K562 (cell line): ENCODE data around the gene KSR2. TPM values are rescaled to one million over a fixed set of nuclear protein-coding genes. Genes with fewer than 3 reads are reported as not detected.

Experiments
- CEBPB ChIP-seq: fragments of 450-650 bp; IDR thresholded peaks from 2 replicates; pipeline ENCODE4 v1.6.1; 2016; ENCODE audit warnings: missing genetic modification characterization, missing compliant biosample characterization
- PCBP1 ChIP-seq: fragments of 200-400 bp; formaldehyde crosslinking; IDR thresholded peaks from 2 replicates; pipeline ENCODE4 v1.6.1; 2018; ENCODE audit warnings: mild to moderate bottlenecking, low read depth, low read length; ENCODE audit not compliant: poor library complexity, severe bottlenecking
- PTTG1 ChIP-seq: fragments of 450-650 bp; IDR thresholded peaks from 2 replicates; pipeline ENCODE4 v1.6.1; 2016; ENCODE audit warnings: low read depth, mild to moderate bottlenecking, missing genetic modification characterization, missing compliant biosample characterization
- XRCC5 ChIP-seq: fragments of 200-400 bp; formaldehyde crosslinking; IDR thresholded peaks from 2 replicates; pipeline ENCODE4 v1.6.1; 2017; ENCODE audit warnings: low read depth, mild to moderate bottlenecking, low read length
- polyA plus RNA-seq, 8 experiments: library from polyadenylated mRNA; depleted of rRNA in 4 of 8; stranded (reverse) in 5 of 8; unstranded in 3 of 8; fragments of >200 nt; fragmentation: Nextera tagmentation in 2 of 8; fragmentation: Illumina TruSeq in 1 of 8; extraction: Ambion mirVana in 2 of 8; extraction: Trizol in 1 of 8; gene quantifications; 2 replicates each; pipeline versions ENCODE4 v1.2.1 to v1.2.3, GENCODE V29; 2011 to 2014; ENCODE audit warnings: inconsistent platforms in 1 of 8, missing spikeins in 1 of 8
- total RNA-seq, 7 experiments: library from RNA; depleted of rRNA in 6 of 7; stranded (reverse); fragments of >200 nt in 6 of 7; fragmentation: Illumina TruSeq in 2 of 7; extraction: Trizol in 2 of 7; gene quantifications; 2 replicates each; pipeline versions ENCODE4 v1.2.1 to v1.2.3, GENCODE V29; 2011 to 2021; ENCODE audit warnings: low replicate concordance in 1 of 7
- TF ChIP-seq, protein P1 (sequence below): fragments of 250-450 bp; sonication (Bioruptor Pico); IDR thresholded peaks from 2 replicates; pipeline ENCODE4 v1.5.0; 2021; ENCODE audit warnings: mild to moderate bottlenecking, moderate library complexity
- TF ChIP-seq, protein P2 (sequence below), 2 experiments: IDR thresholded peaks; 2 replicates each; pipeline ENCODE4 v1.6.1; 2011; ENCODE audit warnings: borderline replicate concordance in 1 of 2, control low read depth in 1 of 2, low read depth in 1 of 2, low read length in 1 of 2, mild to moderate bottlenecking in 1 of 2, mixed read lengths in 1 of 2, moderate library complexity in 1 of 2; ENCODE audit not compliant: insufficient read depth in 1 of 2, insufficient read length in 1 of 2, poor library complexity in 1 of 2, severe bottlenecking in 1 of 2; ENCODE audit errors: extremely low read depth in 1 of 2

KSR2 gene
- total and polyA plus RNA-seq, 9 of the 15 experiments (the other 6 are each of a cell fraction or from before 2014, with no cell fraction given): not detected

DNA sequence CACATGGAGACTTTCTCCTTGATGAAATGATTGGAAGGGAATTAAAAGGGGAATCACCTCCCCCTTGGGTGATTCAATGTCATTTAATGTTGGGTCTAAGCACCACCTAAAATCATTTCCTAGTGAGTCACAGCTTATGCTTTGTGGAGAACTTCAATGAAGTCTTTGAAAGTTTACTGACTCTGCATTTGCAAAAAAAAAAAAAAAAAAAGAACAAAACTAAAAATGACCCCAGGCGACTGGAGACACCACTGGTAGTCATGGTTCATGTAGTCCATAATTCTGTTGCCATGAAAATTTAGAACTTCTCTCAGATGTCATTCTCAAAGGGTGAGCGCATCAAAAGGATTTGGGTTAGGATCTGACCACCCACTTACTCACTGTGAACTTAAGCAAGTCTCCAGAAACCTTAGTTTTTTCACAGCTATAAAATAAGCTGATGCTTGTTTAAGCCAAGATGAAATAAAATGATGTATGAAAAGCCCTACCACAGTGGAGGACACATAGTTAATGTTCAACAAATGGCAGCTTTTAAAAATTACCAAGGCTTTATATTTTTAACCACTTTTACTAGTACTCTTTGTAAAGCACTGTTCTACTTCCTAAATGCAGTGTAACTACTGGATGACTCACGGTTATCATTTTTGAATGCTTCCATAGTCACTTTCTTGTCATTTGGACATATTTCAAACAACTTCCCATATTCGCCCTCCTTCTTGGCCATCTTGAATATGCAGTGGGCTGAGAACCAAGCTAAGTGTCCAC lies 18.1 kb upstream of the KSR2 start (continued):
- TF ChIP-seq, protein P1, sequence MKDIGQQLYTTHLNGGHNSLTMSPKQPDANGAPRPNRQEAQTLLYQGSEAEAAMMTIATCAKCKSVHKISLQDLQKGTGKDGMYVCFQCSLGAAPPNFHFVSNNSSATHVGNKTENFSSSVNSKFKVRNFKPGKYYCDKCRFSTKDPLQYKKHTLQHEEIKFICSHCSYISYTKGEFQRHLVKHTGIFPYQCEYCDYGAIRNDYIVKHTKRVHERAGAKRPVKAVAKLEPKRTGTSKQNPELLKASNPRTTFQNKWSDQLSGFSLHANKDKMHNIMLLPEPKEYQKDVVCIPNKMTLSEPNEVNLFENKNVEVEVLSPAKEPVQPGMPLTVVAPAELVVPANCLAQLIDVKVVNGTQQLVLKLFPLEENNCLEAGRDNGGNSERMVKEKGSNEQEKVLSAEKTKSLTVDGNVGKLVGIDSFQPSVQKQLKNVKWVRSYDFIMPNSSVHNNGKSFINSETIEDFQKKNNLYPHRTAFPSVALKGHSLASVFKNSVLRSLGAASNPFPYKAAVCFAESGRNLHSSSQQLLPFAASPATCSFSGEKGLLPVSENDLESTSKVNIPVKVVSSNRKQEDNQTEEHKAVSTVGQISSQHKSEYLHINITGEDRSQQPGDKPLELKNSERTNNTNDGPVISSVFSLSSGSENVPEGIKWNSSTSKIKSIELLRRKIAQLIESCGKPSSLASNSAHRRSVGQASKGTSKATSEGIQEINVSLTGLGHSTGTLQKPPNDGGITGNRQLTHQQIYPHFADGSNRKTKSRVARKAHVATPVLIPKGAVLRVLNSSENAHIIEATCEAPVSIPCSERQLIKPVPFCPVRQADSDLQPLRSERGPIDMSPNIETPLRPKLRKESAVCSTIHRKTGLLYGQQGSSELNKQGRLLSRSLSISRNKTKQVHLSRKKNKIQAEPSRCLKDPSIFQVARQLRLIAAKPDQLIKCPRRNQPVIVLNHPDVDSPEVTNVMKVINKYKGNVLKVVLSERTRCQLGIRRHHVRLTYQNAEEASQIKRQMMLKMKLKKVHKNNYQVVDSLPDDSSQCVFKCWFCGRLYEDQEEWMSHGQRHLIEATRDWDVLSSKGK (CRISPR knock-in tag): no peak
- TF ChIP-seq XRCC5 (no peak), PTTG1 (tag) (no peak), PCBP1 (no peak), CEBPB (tag) (no peak)
- TF ChIP-seq, protein P2, sequence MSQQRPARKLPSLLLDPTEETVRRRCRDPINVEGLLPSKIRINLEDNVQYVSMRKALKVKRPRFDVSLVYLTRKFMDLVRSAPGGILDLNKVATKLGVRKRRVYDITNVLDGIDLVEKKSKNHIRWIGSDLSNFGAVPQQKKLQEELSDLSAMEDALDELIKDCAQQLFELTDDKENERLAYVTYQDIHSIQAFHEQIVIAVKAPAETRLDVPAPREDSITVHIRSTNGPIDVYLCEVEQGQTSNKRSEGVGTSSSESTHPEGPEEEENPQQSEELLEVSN (IDR thresholded peaks at IDR 0.05; ENCODE audit: borderline replicate concordance in 1 of 2, extremely low read depth in 1 of 2, insufficient read depth in 1 of 2, insufficient read length in 1 of 2, low read depth in 1 of 2, low read length in 1 of 2, poor library complexity in 1 of 2, severe bottlenecking in 1 of 2): no peak
- TF ChIP-seq, all 486 proteins: peak for 0
